HG03066 (cell line): ENCODE data around the gene DOK3.
"Not testable (repeated sequence)": the region's sequence is repeated elsewhere in the genome, so short reads cannot be mapped to it uniquely, and the experiment has no call there.

Source experiments
- ATAC-seq: cut with Tn5 transposase; IDR thresholded peaks from one replicate; pipeline ENCODE4 v1.9.1; 2021; ENCODE audit warnings: low read depth; ENCODE audit not compliant: unreplicated experiment

DOK3 gene

DNA sequence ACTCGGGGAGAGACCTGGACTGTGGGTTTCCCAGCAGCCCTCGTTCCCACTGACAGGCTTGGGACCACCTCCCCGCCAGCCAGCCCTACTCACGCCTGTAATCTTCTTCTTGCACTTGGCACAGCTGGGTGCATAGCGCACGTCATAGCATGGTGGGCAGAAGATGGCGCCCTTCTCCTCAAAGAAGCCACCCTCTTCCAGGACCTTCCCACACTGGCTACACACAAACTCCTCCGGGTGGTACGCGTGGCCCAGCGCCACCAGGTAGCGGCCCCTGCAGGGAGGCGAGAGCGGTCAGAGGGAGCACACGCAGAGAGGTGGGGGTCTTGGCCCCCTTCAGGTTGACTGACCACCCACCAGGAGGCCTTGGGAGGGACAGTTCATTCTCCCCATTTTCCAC lies 21.7 kb downstream of the DOK3 start:
- ATAC-seq = no peak

GRCh38 chr5:177487144-177487543 lies 22.5 kb downstream of the DOK3 start:
- ATAC-seq = no peak

DNA sequence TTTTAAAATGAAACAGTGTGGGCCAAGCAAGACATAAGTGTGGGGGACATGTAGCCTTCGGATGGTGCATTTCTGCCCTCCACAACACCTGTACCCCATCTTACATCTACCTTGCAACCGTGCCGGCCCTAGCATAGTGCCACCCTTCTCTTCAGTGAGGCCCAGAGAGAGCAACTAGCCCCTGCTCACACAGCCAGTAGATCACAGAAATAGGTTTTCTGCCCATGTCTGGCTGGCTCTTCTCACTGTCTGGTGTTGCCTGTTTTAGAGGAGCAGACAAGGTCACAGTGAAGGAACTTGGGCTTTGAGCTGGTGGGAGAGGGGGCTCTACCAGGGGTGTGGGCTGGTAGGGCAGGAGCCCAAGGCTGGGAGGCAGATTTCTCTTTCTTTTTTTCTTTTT lies 23.4 kb downstream of the DOK3 start:
- no peak for ATAC-seq

- not testable (repeated sequence) for ATAC-seq
Observed at GRCh38 chr5:177485753-177486152, 23.9 kb downstream of the DOK3 start.

GRCh38 chr5:177484902-177485549 lies 24.6 kb downstream of the DOK3 start:
- ATAC-seq = no peak

DNA sequence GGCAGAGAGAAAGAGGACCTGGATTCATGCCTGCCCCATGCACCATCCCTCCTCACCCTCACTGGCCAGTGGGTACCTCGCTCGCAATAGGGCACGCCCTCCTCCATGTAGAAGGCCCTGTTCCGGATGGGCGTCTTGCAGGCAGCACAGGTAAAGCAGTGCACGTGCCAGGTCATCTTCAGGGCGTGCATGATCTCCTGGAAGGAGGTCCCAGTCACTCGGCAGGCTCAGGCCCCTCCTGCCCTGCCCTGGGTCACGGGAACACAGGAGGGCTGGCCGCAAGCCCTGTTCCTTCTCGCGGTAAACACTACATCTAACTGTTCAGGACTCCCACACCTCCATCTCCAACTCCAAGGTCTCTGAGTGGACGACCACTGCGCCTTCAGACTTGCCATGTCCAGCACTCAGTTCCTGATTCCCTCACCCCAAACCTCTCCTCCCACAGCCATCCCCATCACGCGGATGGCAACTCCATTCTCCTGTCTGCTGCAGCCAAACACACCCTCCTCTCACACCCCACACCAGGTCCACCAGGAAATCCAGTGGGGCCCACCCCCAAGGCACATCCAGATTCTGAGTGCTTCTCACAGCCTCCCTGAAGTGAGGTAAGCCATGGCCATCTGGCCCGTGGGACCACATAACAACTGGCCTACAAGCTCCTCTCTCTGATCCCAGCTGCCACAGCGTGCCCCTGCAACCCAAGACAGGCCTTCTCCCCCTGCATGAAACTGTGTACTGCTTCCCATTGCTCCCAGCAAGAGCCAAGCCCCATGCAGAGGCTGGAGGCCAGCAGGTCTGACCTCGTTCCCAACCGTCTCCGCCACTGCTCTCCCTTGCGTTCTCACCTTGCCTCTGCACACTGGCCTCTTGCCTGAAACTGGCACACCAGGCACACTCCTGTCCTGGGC lies 25.4 kb downstream of the DOK3 start:
- no peak for ATAC-seq

GRCh38 chr5:177483042-177483441 lies 26.6 kb downstream of the DOK3 start:
- no peak for ATAC-seq

DNA sequence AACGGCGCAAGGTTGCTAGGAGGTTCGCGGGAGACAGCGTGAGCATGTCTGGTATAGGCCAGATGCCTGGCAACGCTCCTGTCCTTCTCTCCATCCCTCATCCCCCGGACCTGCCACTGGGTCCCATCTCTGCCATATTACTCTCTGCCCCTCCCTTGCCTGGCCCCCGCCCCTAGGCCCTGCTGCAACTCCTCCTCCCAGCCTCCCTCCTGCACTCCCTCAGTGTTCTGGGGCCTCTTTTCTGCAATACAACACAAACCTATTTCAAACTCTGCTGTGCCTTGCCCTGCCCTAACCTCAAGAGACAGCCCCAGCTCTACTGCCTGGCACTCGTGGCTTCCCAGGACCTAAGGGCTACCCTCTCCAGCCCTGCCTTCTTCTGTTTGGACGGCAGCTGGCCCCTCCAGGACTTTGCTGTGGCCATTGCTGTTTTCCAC lies 27.2 kb downstream of the DOK3 start:
- ATAC-seq = no peak

DNA sequence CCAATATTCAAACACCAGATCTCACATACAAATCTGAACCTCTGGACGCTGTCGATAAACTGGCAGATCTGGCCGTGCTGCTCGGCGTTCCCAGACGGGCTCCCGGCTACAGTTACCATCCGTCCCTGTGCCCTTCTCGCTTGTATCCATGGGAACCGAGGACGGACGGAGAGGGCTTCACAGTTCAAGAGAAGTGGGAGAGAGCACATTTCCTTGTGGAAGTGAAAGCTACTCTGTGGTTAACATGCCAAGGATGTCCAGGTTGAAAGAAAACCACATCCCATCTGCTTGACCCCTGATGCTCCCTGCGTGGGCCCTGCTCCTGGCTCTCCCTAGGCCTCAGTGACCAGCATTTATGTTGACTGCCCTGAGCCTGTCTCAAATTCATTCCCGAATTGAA lies 29.9 kb downstream of the DOK3 start:
- ATAC-seq = no peak

DNA sequence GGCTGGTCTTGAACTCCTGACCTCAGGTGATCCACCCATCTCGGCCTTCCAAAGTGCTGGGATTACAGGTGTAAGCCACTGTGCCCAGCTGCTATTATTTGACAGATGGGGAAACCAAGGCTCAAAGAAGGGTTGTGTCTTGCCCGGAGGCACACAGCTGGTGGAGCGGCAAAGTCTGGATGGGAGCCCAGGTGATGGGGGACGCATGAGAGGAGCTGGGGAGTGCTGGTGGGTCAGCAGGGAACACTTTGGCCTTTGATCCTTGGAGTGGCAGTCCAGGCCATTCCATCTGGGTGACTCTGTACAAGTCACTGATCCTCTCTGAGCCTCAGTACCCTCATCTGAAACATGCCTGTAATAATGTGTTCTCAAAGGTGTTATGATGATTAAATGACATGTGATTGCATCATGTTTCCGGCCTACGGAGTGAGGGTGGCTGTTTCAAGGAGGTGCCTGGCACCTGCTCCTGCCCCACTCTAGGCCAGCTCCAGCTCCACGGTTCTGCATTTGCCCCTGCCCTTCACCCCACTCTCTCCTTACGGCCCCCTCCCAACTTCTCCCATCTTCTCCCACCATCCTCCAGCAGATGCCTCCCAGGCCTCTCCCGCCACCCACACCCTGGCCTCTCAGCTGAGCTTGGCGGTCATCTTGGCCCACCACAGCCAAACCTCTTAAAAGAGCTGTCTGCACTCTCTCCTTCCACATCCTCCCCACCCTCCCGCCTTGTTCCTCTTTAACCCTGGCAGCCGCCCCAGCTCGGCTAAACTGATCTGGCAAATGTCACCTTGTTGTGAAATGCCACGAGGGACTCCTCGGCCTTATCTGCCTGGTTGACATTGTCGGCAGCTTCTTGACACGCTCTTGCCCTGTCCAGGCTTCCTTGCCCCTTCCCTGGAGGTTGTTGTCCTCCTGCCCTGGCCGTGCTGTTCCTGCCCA lies 30.6 kb downstream of the DOK3 start:
- no peak for ATAC-seq

DNA sequence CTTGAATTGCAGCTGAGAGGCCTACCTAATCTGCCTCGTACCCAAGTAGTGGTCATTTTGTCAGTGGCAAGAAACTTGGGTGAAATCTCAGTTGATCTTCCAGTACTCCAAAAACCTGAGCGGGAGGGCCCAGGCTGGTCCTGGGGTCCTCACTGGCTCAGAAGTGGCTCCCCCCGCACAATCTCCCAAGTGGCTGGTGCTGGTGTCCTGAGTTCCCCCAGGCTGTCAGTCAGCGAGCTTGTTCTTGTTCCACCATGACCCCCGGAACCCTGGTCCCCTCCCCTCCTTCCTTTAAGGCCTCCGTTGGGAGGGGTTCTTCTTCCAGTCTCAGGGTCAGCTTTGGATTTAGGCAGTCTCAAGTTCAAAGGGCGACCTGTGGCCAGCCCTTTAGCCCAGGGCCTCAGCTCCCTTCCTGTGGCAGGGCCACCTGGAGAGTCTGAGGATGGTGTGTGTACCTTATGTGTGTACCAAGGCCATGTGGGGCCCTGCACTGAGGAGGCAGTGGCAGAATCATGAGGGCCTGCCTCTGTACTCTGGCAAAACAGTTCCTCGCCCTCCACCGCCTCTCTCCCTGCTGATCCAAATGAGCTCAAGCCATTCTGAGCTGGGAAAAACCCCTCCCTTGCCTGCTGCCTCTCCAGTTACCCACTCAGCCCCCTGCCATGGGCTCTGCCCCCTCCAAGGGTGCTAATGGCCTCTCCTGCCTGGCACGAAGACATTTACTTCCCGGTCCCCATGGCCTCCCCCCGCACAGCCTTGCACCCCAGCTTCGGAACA lies 31.7 kb downstream of the DOK3 start:
- no peak for ATAC-seq

DNA sequence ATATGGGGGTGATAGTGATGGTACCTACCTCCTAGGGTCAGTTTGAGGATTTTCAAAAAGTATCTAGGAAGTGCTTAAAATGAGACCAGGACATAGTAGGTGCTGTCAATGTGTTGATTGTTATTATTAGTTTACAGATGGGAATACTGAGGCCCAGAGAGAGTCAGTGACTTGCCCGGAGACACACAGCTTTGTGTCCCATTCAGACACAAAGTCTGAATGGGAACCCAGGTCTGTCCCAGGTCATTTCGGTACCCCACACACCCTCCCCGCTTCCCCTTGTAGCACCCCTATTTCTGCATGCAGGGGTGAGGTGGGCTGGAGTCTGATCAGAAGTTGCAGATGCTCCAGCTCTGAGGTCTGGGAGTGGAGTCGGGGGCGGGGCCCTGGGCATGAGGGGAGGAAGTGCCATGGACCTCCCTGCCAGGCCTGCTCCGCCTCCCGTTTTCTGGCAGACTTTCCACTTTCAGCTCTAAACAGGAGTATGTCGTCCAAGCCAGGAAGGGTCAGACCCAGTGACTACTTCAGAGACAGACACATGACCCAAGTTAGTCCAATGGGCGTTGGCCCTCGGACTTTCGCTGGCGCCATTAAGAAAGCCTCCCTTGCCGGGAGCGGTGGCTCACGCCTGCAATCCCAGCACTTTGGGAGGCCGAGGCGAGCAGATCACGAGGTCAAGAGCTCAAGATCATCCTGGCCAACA lies 32.9 kb downstream of the DOK3 start:
- ATAC-seq = no peak

DNA sequence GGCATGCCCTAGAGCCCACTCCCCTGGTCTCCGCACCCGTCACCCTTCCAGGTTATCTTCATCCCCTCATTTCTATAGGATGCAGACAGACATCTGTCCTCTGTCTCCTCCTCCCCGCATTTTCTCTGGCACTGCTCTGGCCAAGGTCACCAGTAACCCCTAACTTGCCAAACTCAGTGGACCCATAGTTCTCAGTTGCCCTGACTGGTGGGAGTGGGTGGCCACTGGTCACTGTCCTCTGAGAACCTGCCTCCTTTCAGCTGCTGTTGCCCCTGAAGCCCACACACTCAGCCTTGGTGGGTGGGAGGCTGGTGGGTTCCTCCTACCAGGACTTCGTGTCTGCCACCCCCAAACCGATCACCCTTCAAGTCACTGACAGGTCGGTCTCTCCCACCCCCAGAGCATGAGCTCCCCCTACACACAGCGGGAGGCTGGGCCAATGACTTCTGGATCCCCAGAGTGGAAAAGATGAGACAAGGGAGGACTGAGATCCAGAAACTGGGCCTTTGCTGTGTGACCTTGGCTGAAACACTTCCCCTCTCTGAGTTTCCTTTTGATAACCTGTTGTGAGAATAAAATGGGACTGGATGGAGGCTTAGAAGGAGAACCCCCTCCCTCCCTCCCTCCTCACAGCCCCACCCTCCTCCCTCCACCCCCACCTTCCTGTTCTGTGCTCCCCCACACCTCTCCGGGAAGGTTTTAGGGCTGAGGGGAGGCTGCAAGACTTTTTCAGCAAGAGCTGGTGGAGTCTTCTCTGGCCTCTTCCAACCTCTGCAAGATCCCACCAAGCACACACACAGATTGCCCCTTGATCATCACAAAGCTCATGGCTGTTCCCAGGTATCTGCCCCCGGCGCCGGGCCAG lies 33.8 kb downstream of the DOK3 start:
- ATAC-seq = no peak

- no peak for ATAC-seq
Observed at GRCh38 chr5:177474846-177475562, 34.6 kb downstream of the DOK3 start.

DNA sequence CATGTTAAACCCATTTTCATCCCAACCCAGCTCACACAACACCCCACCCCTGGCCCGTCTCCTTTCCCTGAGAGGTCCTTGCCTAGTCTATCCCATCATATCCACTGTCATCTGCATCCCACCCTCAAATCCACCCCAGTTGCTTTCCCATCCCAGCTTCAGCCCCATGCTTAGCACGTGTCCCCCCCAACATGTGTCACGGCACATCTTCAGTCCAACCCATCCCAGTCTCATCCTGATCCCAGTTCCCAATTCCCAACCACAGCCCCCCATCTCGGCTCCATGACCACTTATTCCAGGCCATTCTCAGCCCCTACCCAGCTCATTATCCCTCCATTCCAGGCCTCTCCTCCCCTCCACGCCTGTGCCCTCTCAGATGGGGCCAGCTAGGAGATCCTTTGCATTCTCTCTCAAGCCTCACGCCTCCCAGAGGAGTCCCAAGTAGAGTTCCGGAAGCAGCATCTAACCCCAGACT lies 35.6 kb downstream of the DOK3 start:
- ATAC-seq = no peak

GRCh38 chr5:177473443-177474001 lies 36.1 kb downstream of the DOK3 start, which contains the start of gene DBN1:
Gene DBN1 (minus strand): TSS chr5:177473634. CDS start chr5:177473521, 113 bp downstream.
- no peak for ATAC-seq
